GM12891 (cell line): ENCODE measurements around the gene GALNT7.

ENCODE experiments used
- PAX5 ChIP-seq: IDR thresholded peaks from 2 replicates; pipeline ENCODE4 v1.6.1; 2011; ENCODE audit warnings: low read length, moderate library complexity, mild to moderate bottlenecking; ENCODE audit not compliant: insufficient read depth, severe bottlenecking
- POLR2A ChIP-seq: IDR thresholded peaks from 2 replicates; pipeline ENCODE4 v1.6.1; 2011; ENCODE audit warnings: low read depth, low read length, control low read depth
- POLR2AphosphoS5 ChIP-seq: IDR thresholded peaks from 2 replicates; pipeline ENCODE4 v1.6.1; 2011; ENCODE audit warnings: low read depth, low read length, control low read depth
- TAF1 ChIP-seq: IDR thresholded peaks from 2 replicates; pipeline ENCODE4 v1.6.1; 2011; ENCODE audit warnings: low read depth, low read length, control low read depth

GRCh38 chr4:173316060-173316459 is 147.4 kb downstream of the GALNT7 start:
- no peak for TF ChIP-seq POLR2A
- no peak for TF ChIP-seq POLR2AphosphoS5
- TF ChIP-seq TAF1, result no peak
- TF ChIP-seq PAX5, result no peak
